Gastrocnemius medialis (tissue), 4 donors: ENCODE measurements around the gene POLR2A. TPM values are rescaled to one million over a fixed set of nuclear protein-coding genes. Genes with fewer than 3 reads are reported as not detected.

Experiments used
- ATAC-seq, 2 donors: fragments of 150-250 bp; one replicate each; pipeline ENCODE4 v1.9.1; 2016
- DNase-seq, 2 donors: peaks; one replicate each; pipeline ENCODE4 v3.0.0-alpha.2; 2019
- H3K27ac ChIP-seq, 4 donors: fragments of 200-600 bp; sonication (generic); 1 replicate in 1 of 4; 2 replicates in 3 of 4; pipeline ENCODE4 v1.5.1; 2016 to 2018; ENCODE audit warnings: mild to moderate bottlenecking in 2 of 4, moderate library complexity in 1 of 4
- H3K27me3 ChIP-seq, 3 donors: fragments of 200-600 bp; sonication (generic) in 2 of 3; 1 replicate in 1 of 3; 2 replicates in 2 of 3; pipeline versions ENCODE4 v1.5.1 to v1.6.0; 2016 to 2019; ENCODE audit warnings: mild to moderate bottlenecking in 1 of 3, moderate library complexity in 1 of 3
- H3K36me3 ChIP-seq, 2 donors: fragments of 200-600 bp; sonication (generic) in 1 of 2; one replicate each; pipeline ENCODE4 v1.5.1; 2017 to 2018
- H3K4me1 ChIP-seq, 2 donors: fragments of 200-600 bp; sonication (generic) in 1 of 2; one replicate each; pipeline ENCODE4 v1.5.1; 2016 to 2017; ENCODE audit warnings: mild to moderate bottlenecking in 2 of 2
- H3K4me3 ChIP-seq, 4 donors: fragments of 200-600 bp; sonication (generic) in 3 of 4; 1 replicate in 1 of 4; 2 replicates in 3 of 4; pipeline ENCODE4 v1.5.1; 2016 to 2019; ENCODE audit warnings: mild to moderate bottlenecking in 2 of 4
- H3K9me3 ChIP-seq, 3 donors: fragments of 200-600 bp; sonication (generic) in 2 of 3; 1 replicate in 1 of 3; 2 replicates in 2 of 3; pipeline ENCODE4 v1.5.1; 2016 to 2019
- CTCF ChIP-seq, 5 experiments: fragments of 450-650 bp in 3 of 5; fragments of 200-600 bp in 2 of 5; sonication (generic) in 2 of 5; IDR thresholded peaks in 4 of 5; conservative IDR thresholded peaks in 1 of 5; 1 replicate in 4 of 5; 2 replicates in 1 of 5; pipeline ENCODE4 v1.5.1; 2016 to 2019; ENCODE audit warnings: antibody characterized with exemption in 5 of 5, mild to moderate bottlenecking in 3 of 5, moderate library complexity in 3 of 5
- POLR2A ChIP-seq, 2 donors: fragments of 450-650 bp; IDR thresholded peaks; one replicate each; pipeline ENCODE4 v1.6.1; 2017; ENCODE audit warnings: antibody characterized with exemption in 2 of 2, mild to moderate bottlenecking in 2 of 2, moderate library complexity in 2 of 2
- in situ Hi-C, 4 donors: fragments of 200-750 bp; cut with MboI; loops; one replicate each; pipeline versions ENCODE4 v1.15.0 to v1.8.0; 2017; ENCODE audit warnings: low sequenced_read_pairs in 4 of 4
- intact Hi-C: fragments of 100-400 bp; cut with DNase I; formaldehyde crosslinking; loops from one replicate; pipeline ENCODE4 v1.15.1; 2023; ENCODE audit warnings: low total_unique reads
- total RNA-seq, 4 donors: library from RNA; depleted of rRNA; stranded (reverse); fragments of >200 nt; gene quantifications; one replicate each; pipeline versions ENCODE4 v1.1.0 to v1.2.3, GENCODE V29; 2016

Gene POLR2A
- total RNA-seq, 4 donors from 2014 or later: 20.3 to 56.9 (median 39.3) TPM

GRCh38 chr17:7448461-7448860, 35.7 kb upstream of the POLR2A start:
- Histone ChIP-seq H3K27ac (peak overlapping the region in 1 of 4 donors; percentile 14), H3K27me3 (no peaks in the 10 kb centered on the region), H3K4me1 (peaks cover 12 to 27% of the 10 kb centered on the region in 2 donors), H3K9me3 (no peaks in the 10 kb centered on the region), H3K4me3 (no peak overlapping the region), H3K36me3 (peaks cover 0 to 41% of the 10 kb centered on the region in 2 donors)
- TF ChIP-seq POLR2A (IDR thresholded peaks at IDR 0.05) (no peak), CTCF (IDR thresholded peaks at IDR 0.05 in 4 of 5, conservative IDR thresholded peaks at IDR 0.05 in 1 of 5) (no peak)
- ATAC-seq (no peak), DNase-seq (no peak)
- in situ Hi-C loops: loop anchor here in 1 of 4 donors (25.0 kb wide), 1 partner anchor 114 kb away; the partner anchor contains the start of genes SENP3 and TNFSF13
- intact Hi-C loops: no loop called here

- ATAC-seq (no peak), DNase-seq (no peak)
- intact Hi-C loops (no loop called here), in situ Hi-C loops (no loop called here)
- Histone ChIP-seq H3K27me3 (no peaks in the 10 kb centered on the region), H3K36me3 (peaks cover 0 to 44% of the 10 kb centered on the region in 2 donors), H3K4me1 (peaks cover 9% of the 10 kb centered on the region in 2 donors), H3K4me3 (no peak overlapping the region), H3K9me3 (no peaks in the 10 kb centered on the region), H3K27ac (peak overlapping the region in 3 of 4 donors; percentile 5 to 45 (median 40))
- no peak for TF ChIP-seq POLR2A (IDR thresholded peaks at IDR 0.05)
- TF ChIP-seq CTCF (IDR thresholded peaks at IDR 0.05 in 4 of 5, conservative IDR thresholded peaks at IDR 0.05 in 1 of 5): no peak
Observed at GRCh38 chr17:7459961-7460545, 24.1 kb upstream of the POLR2A start.

GRCh38 chr17:7460850-7461660, 23.1 kb upstream of the POLR2A start:
- DNase-seq (peak in 1 of 2 donors; percentile 41), ATAC-seq (peak in 1 of 2 donors; percentile 62)
- Histone ChIP-seq H3K4me3 (no peak overlapping the region), H3K27me3 (no peaks in the 10 kb centered on the region), H3K4me1 (peaks cover 8 to 12% of the 10 kb centered on the region in 2 donors), H3K9me3 (no peaks in the 10 kb centered on the region), H3K27ac (peak overlapping the region in 2 of 4 donors; percentile 31 to 45), H3K36me3 (peaks cover 0 to 50% of the 10 kb centered on the region in 2 donors)
- intact Hi-C loops: no loop called here
- in situ Hi-C loops: no loop called here
- TF ChIP-seq POLR2A (IDR thresholded peaks at IDR 0.05): no peak
- TF ChIP-seq CTCF (IDR thresholded peaks at IDR 0.05 in 4 of 5, conservative IDR thresholded peaks at IDR 0.05 in 1 of 5): no peak

DNA sequence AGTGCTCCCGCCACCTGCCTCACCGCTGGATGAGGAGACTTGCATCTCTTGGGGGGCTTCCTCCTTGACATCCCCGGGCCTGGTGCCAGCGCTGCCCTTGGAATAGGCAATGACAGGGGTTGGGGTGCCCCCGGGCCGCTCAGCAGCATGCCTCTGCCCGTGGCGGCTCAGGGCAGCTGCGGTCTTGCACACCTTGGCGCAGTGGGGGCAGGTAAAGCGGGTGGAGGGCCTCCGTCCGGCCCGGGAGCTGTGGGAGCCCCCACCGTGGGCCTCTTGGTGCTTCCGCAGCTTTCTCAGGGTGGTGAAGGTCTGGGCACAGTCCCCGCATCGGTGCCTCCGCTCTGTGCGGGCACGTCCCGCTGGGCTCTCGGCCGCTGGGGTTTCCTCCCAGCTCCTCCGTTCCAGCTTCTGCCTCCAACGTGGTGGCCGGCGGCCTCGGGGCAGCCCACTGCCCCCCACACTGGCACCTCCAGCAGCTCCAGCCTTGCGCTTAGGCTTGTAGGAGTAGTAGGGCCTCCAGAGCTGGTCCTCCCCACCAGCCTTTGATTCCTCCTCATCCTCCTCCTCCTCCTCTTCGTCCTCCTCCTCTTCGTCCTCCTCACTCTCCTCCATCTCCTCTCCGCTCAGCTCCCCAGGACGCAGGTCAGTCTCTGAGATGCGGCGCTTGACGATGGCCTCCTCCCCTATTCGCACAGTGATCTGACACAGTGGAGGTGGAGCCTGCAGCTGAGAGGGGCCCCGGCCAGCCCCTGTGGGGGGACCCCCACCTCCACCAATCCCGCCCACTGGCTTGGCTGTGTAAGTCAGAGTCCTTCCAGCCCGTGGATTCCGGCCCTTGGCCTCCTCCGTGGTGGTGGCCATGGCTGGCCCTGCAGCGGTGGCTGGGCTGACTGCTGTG, 21.4 kb upstream of the POLR2A start:
- ATAC-seq (no peak), DNase-seq (no peak)
- H3K9me3 ChIP-seq: no peaks in the 10 kb centered on the region
- H3K4me3 ChIP-seq: no peak overlapping the region
- peaks cover 0 to 38% of the 10 kb centered on the region in 2 donors for H3K36me3 ChIP-seq
- TF ChIP-seq CTCF (IDR thresholded peaks at IDR 0.05 in 4 of 5, conservative IDR thresholded peaks at IDR 0.05 in 1 of 5) (no peak), POLR2A (IDR thresholded peaks at IDR 0.05) (no peak)
- in situ Hi-C loops (no loop called here), intact Hi-C loops (no loop called here)
- peak overlapping the region in 1 of 4 donors; percentile 11 for H3K27ac ChIP-seq
- H3K4me1 ChIP-seq: peaks cover 19 to 22% of the 10 kb centered on the region in 2 donors
- H3K27me3 ChIP-seq: no peaks in the 10 kb centered on the region
